Measurements from ENCODE around the gene IQCF2. TPM values are rescaled to one million over a fixed set of nuclear protein-coding genes. Genes with fewer than 3 reads are reported as not detected.

IQCF2 gene
- total and polyA plus RNA-seq, 2 donors (not counting 3 experiments of a cell fraction or from before 2014, with no cell fraction given), result not detected

DNA sequence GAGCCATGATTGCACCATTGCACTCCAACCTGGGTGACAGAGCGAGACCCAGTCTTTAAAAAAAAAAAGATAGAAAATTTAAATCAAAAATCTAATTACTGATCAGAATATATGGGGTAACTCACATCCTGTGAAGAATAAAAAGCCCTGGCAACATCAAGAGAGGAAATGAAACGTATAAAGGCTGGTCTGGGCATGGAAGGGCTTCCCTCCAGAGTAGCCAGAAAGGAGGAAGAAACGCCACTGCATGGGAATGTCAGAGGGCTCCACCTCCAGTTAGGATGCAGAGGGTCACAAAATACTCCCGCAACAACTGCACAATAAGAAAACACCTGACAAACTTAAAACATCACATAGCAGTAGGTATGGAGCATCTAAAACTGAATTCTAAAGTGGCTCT, 46.6 kb downstream of the IQCF2 start:
- ChIA-PET POLR2A (no interaction called here), CTCF (no interaction called here)
- TF ChIP-seq CTCF (IDR thresholded peaks at IDR 0.05; ENCODE audit: extremely low read depth in 1 of 2, insufficient read depth in 1 of 2, low read depth in 1 of 2, low read length in 2 of 2) (no peak), POLR2AphosphoS5 (IDR thresholded peaks at IDR 0.05; ENCODE audit: insufficient read depth, low read depth, low read length) (no peak), GATA2 (IDR thresholded peaks at IDR 0.05; ENCODE audit: insufficient read depth, insufficient read length, low read depth, low read length) (no peak), POLR2A (IDR thresholded peaks at IDR 0.05; ENCODE audit: low read depth, low read length) (no peak), JUN (IDR thresholded peaks at IDR 0.05; ENCODE audit: borderline replicate concordance, insufficient read depth, insufficient read length, low read depth) (no peak), EZH2 (IDR thresholded peaks at IDR 0.05; ENCODE audit: borderline replicate concordance, low read depth, low read length, severe bottlenecking) (no peak), FOS (IDR thresholded peaks at IDR 0.05; ENCODE audit: borderline replicate concordance, insufficient read depth, low read length) (no peak)
- TF ChIP-seq, protein P1, sequence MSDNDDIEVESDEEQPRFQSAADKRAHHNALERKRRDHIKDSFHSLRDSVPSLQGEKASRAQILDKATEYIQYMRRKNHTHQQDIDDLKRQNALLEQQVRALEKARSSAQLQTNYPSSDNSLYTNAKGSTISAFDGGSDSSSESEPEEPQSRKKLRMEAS (IDR thresholded peaks at IDR 0.05; ENCODE audit: insufficient read depth, insufficient read length), result no peak
- Histone ChIP-seq H2AFZ (ENCODE audit: low read depth, low read length) (no peak overlapping the region), H3K9me1 (replicated peaks; ENCODE audit: control insufficient read depth, extremely low read depth, insufficient read depth, low read length) (no peaks in the 10 kb centered on the region), H3K4me3 (replicated peaks in 1 of 3; ENCODE audit: insufficient read depth in 1 of 3, low read depth in 1 of 3, low read length in 3 of 3) (no peak overlapping the region), H3K9ac (replicated peaks; ENCODE audit: extremely low read depth, insufficient read depth, low read length) (no peak overlapping the region), H3K36me3 (ENCODE audit: control insufficient read depth in 2 of 2, extremely low read depth in 1 of 2, insufficient read depth in 2 of 2, low read length in 2 of 2) (no peaks in the 10 kb centered on the region), H3K27me3 (ENCODE audit: control insufficient read depth in 2 of 2, insufficient read depth in 2 of 2, low read length in 2 of 2) (no peaks in the 10 kb centered on the region), H3K9me3 (replicated peaks; ENCODE audit: control insufficient read depth, insufficient read depth, low read length) (no peaks in the 10 kb centered on the region), H3K79me2 (ENCODE audit: control insufficient read depth, insufficient read depth, low read length) (no peaks in the 10 kb centered on the region), H3K4me1 (ENCODE audit: control insufficient read depth, extremely low read depth, insufficient read depth, low read length) (no peaks in the 10 kb centered on the region), H4K20me1 (replicated peaks; ENCODE audit: control insufficient read depth, extremely low read depth, insufficient read depth, low read length) (no peaks in the 10 kb centered on the region), H3K4me2 (ENCODE audit: insufficient read depth, low read length) (no peak overlapping the region), H3K27ac (ENCODE audit: insufficient read depth, low read depth, low read length) (no peak overlapping the region)
- no TSS peak for BruUV-seq (replicated peaks)
- dilution Hi-C loops (cut with MboI; ENCODE audit: extremely low pct_ligation_motif_present, low sequenced_read_pairs), result no loop called here
- no peak for FAIRE-seq
- DNase-seq (ENCODE audit: low read depth, low spot score), result no peak
- intact Hi-C loops (cut with micrococcal nuclease), result no loop called here

Small RNAs within 50 kb of the gene (small RNA-seq; reads per million reads assigned to genes)
- not detected for gene RN7SL504P (ENCODE audit: insufficient read depth, insufficient read length, low read depth, low replicate concordance)

Other genes with a start within 250 kb of the IQCF2 start
- 26.3 and 29.0 TPM in 2 replicates for gene TEX264, start 190.4 kb upstream of the IQCF2 start, total RNA-seq
- 89.7 and 114 TPM in 2 replicates for gene TEX264, start 190.4 kb upstream of the IQCF2 start, polyA plus RNA-seq
- gene GRM2, start 154.5 kb upstream of the IQCF2 start, total RNA-seq, result 0.51 TPM in 2 replicates
- 0.10 and 0.22 TPM in 2 replicates for gene GRM2, start 154.5 kb upstream of the IQCF2 start, polyA plus RNA-seq
- gene IQCF6, start 82.4 kb upstream of the IQCF2 start, total RNA-seq, result not detected in 2 replicates
- not detected in 2 replicates for gene IQCF6, start 82.4 kb upstream of the IQCF2 start, polyA plus RNA-seq
- gene IQCF5, start 14.0 kb downstream of the IQCF2 start, total RNA-seq, result not detected in 2 replicates
- not detected in 2 replicates for gene IQCF5, start 14.0 kb downstream of the IQCF2 start, polyA plus RNA-seq
- not detected in 2 replicates for gene IQCF1, start 41.7 kb downstream of the IQCF2 start, total RNA-seq
- gene IQCF1, start 41.7 kb downstream of the IQCF2 start, polyA plus RNA-seq, result not detected in 2 replicates
- gene RRP9, start 80.3 kb downstream of the IQCF2 start, total RNA-seq, result 23.8 and 30.1 TPM in 2 replicates
- 26.0 and 30.7 TPM in 2 replicates for gene RRP9, start 80.3 kb downstream of the IQCF2 start, polyA plus RNA-seq
- 10.0 and 11.0 TPM in 2 replicates for gene PARP3, start 80.7 kb downstream of the IQCF2 start, total RNA-seq
- 13.3 and 13.8 TPM in 2 replicates for gene PARP3, start 80.7 kb downstream of the IQCF2 start, polyA plus RNA-seq
- 0.15 TPM in 1 of 2 replicates, not detected in the other for gene GPR62, start 93.8 kb downstream of the IQCF2 start, total RNA-seq
- 0.04 TPM in 1 of 2 replicates, not detected in the other for gene GPR62, start 93.8 kb downstream of the IQCF2 start, polyA plus RNA-seq
- 42.7 and 46.5 TPM in 2 replicates for gene PCBP4, start 105.8 kb downstream of the IQCF2 start, total RNA-seq
- 63.1 and 75.4 TPM in 2 replicates for gene PCBP4, start 105.8 kb downstream of the IQCF2 start, polyA plus RNA-seq
- 15.8 and 20.5 TPM in 2 replicates for gene ABHD14B, start 112.4 kb downstream of the IQCF2 start, total RNA-seq
- 50.3 and 54.3 TPM in 2 replicates for gene ABHD14B, start 112.4 kb downstream of the IQCF2 start, polyA plus RNA-seq
- 6.6 and 8.2 TPM in 2 replicates for gene ABHD14A, start 113.4 kb downstream of the IQCF2 start, total RNA-seq
- 23.7 and 30.6 TPM in 2 replicates for gene ABHD14A, start 113.4 kb downstream of the IQCF2 start, polyA plus RNA-seq
- gene ACY1, start 121.9 kb downstream of the IQCF2 start, total RNA-seq, result 12.3 and 13.4 TPM in 2 replicates
- gene ACY1, start 121.9 kb downstream of the IQCF2 start, polyA plus RNA-seq, result 32.9 and 41.2 TPM in 2 replicates
- 1,127 and 1,236 TPM in 2 replicates for gene RPL29, start 134.3 kb downstream of the IQCF2 start, total RNA-seq
- 2,177 and 2,233 TPM in 2 replicates for gene RPL29, start 134.3 kb downstream of the IQCF2 start, polyA plus RNA-seq
- gene DUSP7, start 195.0 kb downstream of the IQCF2 start, total RNA-seq, result 29.2 and 30.5 TPM in 2 replicates
- gene DUSP7, start 195.0 kb downstream of the IQCF2 start, polyA plus RNA-seq, result 37.7 and 38.7 TPM in 2 replicates